Thoracic aorta (tissue), 2 donors: Measurements from ENCODE around the gene ELOVL1. TPM values are rescaled to one million over a fixed set of nuclear protein-coding genes. Genes with fewer than 3 reads are reported as not detected.

Experiments used
- ATAC-seq: fragments of 150-250 bp; one replicate; pipeline ENCODE4 v1.8.0; 2017; ENCODE audit warnings: low read depth; ENCODE audit not compliant: insufficient number of reproducible peaks, low FRiP score
- DNase-seq: peaks from one replicate; pipeline ENCODE4 v3.0.0-alpha.2; 2020; ENCODE audit warnings: low spot score
- H3K27ac ChIP-seq, 2 donors: fragments of 200-600 bp; sonication (generic); 1 replicate in 1 of 2; 2 replicates in 1 of 2; pipeline ENCODE4 v1.5.1; 2016; ENCODE audit warnings: mild to moderate bottlenecking in 2 of 2, moderate library complexity in 2 of 2
- H3K27me3 ChIP-seq: fragments of 200-600 bp; sonication (generic); replicated peaks from 2 replicates; pipeline ENCODE4 v1.6.0; 2016; ENCODE audit warnings: mild to moderate bottlenecking; ENCODE audit not compliant: insufficient read depth
- H3K36me3 ChIP-seq: fragments of 200-600 bp; sonication (generic); one replicate; pipeline ENCODE4 v1.5.1; 2016
- H3K4me1 ChIP-seq, 2 donors: fragments of 200-600 bp; sonication (generic); 1 replicate in 1 of 2; 2 replicates in 1 of 2; pipeline versions ENCODE4 v1.5.1 to v1.6.0; 2016; ENCODE audit warnings: low read depth in 2 of 2, mild to moderate bottlenecking in 1 of 2; ENCODE audit not compliant: control insufficient read depth in 1 of 2
- H3K4me3 ChIP-seq: fragments of 200-600 bp; sonication (generic); 2 replicates; pipeline ENCODE4 v1.5.1; 2016; ENCODE audit warnings: mild to moderate bottlenecking
- H3K9me3 ChIP-seq: fragments of 200-600 bp; sonication (generic); 2 replicates; pipeline ENCODE4 v1.5.1; 2016
- CTCF ChIP-seq: fragments of 200-600 bp; sonication (generic); IDR thresholded peaks from one replicate; pipeline ENCODE4 v1.5.1; 2019; ENCODE audit warnings: antibody characterized with exemption
- total RNA-seq, 2 donors: library from RNA; depleted of rRNA; stranded (reverse); fragments of >200 nt; gene quantifications; one replicate each; pipeline versions ENCODE4 v1.1.0 to v1.2.3, GENCODE V29; 2016

Gene ELOVL1
- total RNA-seq, 2 donors from 2014 or later, result 36.3 to 40.8 TPM

GRCh38 chr1:43345120-43345519, 22.7 kb downstream of the ELOVL1 start:
- Histone ChIP-seq H3K27ac (no peak overlapping the region), H3K27me3 (no peaks in the 10 kb centered on the region), H3K9me3 (no peaks in the 10 kb centered on the region), H3K4me1 (peaks cover 0 to 20% of the 10 kb centered on the region in 2 donors), H3K4me3 (no peak overlapping the region), H3K36me3 (no peaks in the 10 kb centered on the region)
- no peak for TF ChIP-seq CTCF
- DNase-seq (no peak), ATAC-seq (no peak)

- ATAC-seq, result no peak
- Histone ChIP-seq H3K4me3 (no peak overlapping the region), H3K27ac (no peak overlapping the region)
These were observed 23.5 kb downstream of the ELOVL1 start for GRCh38 chr1:43344267-43344850.

GRCh38 chr1:43340559-43340958, 27.3 kb downstream of the ELOVL1 start:
- ATAC-seq, result no peak
- Histone ChIP-seq H3K9me3 (no peaks in the 10 kb centered on the region), H3K27me3 (no peaks in the 10 kb centered on the region), H3K4me1 (peaks cover 0 to 6% of the 10 kb centered on the region in 2 donors), H3K36me3 (no peaks in the 10 kb centered on the region), H3K4me3 (no peak overlapping the region), H3K27ac (no peak overlapping the region)
- DNase-seq, result no peak
- TF ChIP-seq CTCF, result no peak

More at GRCh38 chr1:43344267-43344850, 23.5 kb downstream of the ELOVL1 start:
- Histone ChIP-seq H3K4me1 (peaks cover 0 to 13% of the 10 kb centered on the region in 2 donors), H3K36me3 (no peaks in the 10 kb centered on the region), H3K27me3 (no peaks in the 10 kb centered on the region), H3K9me3 (no peaks in the 10 kb centered on the region)
- DNase-seq, result no peak
- TF ChIP-seq CTCF, result no peak

GRCh38 chr1:43339584-43340232, 28.1 kb downstream of the ELOVL1 start:
- Histone ChIP-seq H3K4me3 (no peak overlapping the region), H3K27ac (no peak overlapping the region), H3K36me3 (no peaks in the 10 kb centered on the region), H3K27me3 (no peaks in the 10 kb centered on the region), H3K4me1 (peaks cover 0 to 6% of the 10 kb centered on the region in 2 donors), H3K9me3 (no peaks in the 10 kb centered on the region)
- DNase-seq (no peak), ATAC-seq (no peak)
- no peak for TF ChIP-seq CTCF

- Histone ChIP-seq H3K27ac (no peak overlapping the region), H3K36me3 (no peaks in the 10 kb centered on the region), H3K27me3 (no peaks in the 10 kb centered on the region), H3K4me3 (no peak overlapping the region), H3K4me1 (no peaks in the 10 kb centered on the region), H3K9me3 (no peaks in the 10 kb centered on the region)
- TF ChIP-seq CTCF, result no peak
- ATAC-seq (no peak), DNase-seq (no peak)
These were observed 29.8 kb downstream of the ELOVL1 start for GRCh38 chr1:43338001-43338400.
